Testis (tissue), 3 donors: Measurements from ENCODE around the gene TCF7L2. TPM values are rescaled to one million over a fixed set of nuclear protein-coding genes. Genes with fewer than 3 reads are reported as not detected.

Experiments used
- DNase-seq: peaks from one replicate; pipeline ENCODE4 v3.0.0-alpha.2; 2019
- H3K27ac ChIP-seq, 2 donors: fragments of 200-600 bp; sonication (generic); one replicate each; pipeline ENCODE4 v1.5.1; 2019
- H3K27me3 ChIP-seq: fragments of 200-600 bp; sonication (generic); one replicate; pipeline ENCODE4 v1.5.1; 2019
- H3K36me3 ChIP-seq: fragments of 200-600 bp; sonication (generic); one replicate; pipeline ENCODE4 v1.5.1; 2017; ENCODE audit warnings: low read depth; ENCODE audit errors: missing control alignments
- H3K4me1 ChIP-seq: fragments of 200-600 bp; sonication (generic); one replicate; pipeline ENCODE4 v1.5.1; 2019
- H3K4me3 ChIP-seq, 2 donors: fragments of 200-600 bp; sonication (generic); one replicate each; pipeline ENCODE4 v1.5.1; 2017 to 2019
- H3K9me3 ChIP-seq: fragments of 200-600 bp; sonication (generic); one replicate; pipeline ENCODE4 v1.5.1; 2017
- CTCF ChIP-seq, 3 experiments: fragments of 450-650 bp in 2 of 3; fragments of 200-600 bp in 1 of 3; sonication (generic) in 1 of 3; IDR thresholded peaks; one replicate each; pipeline ENCODE4 v1.5.1; 2016 to 2019; ENCODE audit warnings: antibody characterized with exemption in 3 of 3, mild to moderate bottlenecking in 2 of 3, moderate library complexity in 1 of 3
- POLR2A ChIP-seq: fragments of 450-650 bp; IDR thresholded peaks from one replicate; pipeline ENCODE4 v1.6.1; 2017; ENCODE audit warnings: antibody characterized with exemption, mild to moderate bottlenecking, moderate library complexity
- WGBS, 2 donors: methylation state at CpG; one replicate each; pipeline ENCODE4 v1.1.5; 2018; 5-methylcytosine and 5-hydroxymethylcytosine counted together
- intact Hi-C: fragments of 100-400 bp; cut with DNase I; formaldehyde crosslinking; loops from one replicate; pipeline ENCODE4 v1.15.1; 2023; ENCODE audit warnings: low total_unique reads
- polyA plus RNA-seq: library from polyadenylated mRNA; stranded (reverse); fragments of 350-450 nt; fragmentation: Illumina TruSeq; extraction: RNeasy Lipid Tissue Mini Kit (QIAGEN cat#74804); gene quantifications from one replicate; pipeline ENCODE4 v1.2.3, GENCODE V29; 2014; ENCODE audit warnings: low read depth, low replicate concordance; ENCODE audit not compliant: insufficient read depth
- total RNA-seq, 2 donors: library from RNA; depleted of rRNA; stranded (reverse); fragments of >200 nt; gene quantifications; one replicate each; pipeline ENCODE4 v1.2.3, GENCODE V29; 2016

Gene TCF7L2
- total and polyA plus RNA-seq, 3 donors from 2014 or later, result 18.5 to 25.4 (median 23.3) TPM

GRCh38 chr10:113137941-113138685 lies 188.1 kb downstream of the TCF7L2 start:
- 95 to 98% methylated on average over 3 of the region's 3 CpGs for WGBS, 2 donors

GRCh38 chr10:113138937-113139585 lies 189.0 kb downstream of the TCF7L2 start:
- 90 to 95% methylated on average over 4 of the region's 4 CpGs for WGBS, 2 donors
- H3K4me1 ChIP-seq, result no peaks in the 10 kb centered on the region

More at GRCh38 chr10:113137941-113138685, 188.1 kb downstream of the TCF7L2 start:
- Histone ChIP-seq H3K27me3 (no peaks in the 10 kb centered on the region), H3K9me3 (no peaks in the 10 kb centered on the region), H3K4me1 (no peaks in the 10 kb centered on the region), H3K27ac (no peak overlapping the region), H3K36me3 (no peaks in the 10 kb centered on the region), H3K4me3 (no peak overlapping the region)
- no peak for DNase-seq
- intact Hi-C loops, result no loop called here
- TF ChIP-seq CTCF (IDR thresholded peaks at IDR 0.05) (no peak), POLR2A (no peak)

GRCh38 chr10:113139699-113140098 lies 189.7 kb downstream of the TCF7L2 start:
- no peaks in the 10 kb centered on the region for H3K4me1 ChIP-seq
- intact Hi-C loops, result no loop called here
- H3K27ac ChIP-seq, result no peak overlapping the region
- H3K36me3 ChIP-seq, result no peaks in the 10 kb centered on the region
- no peaks in the 10 kb centered on the region for H3K9me3 ChIP-seq
- H3K4me3 ChIP-seq, result no peak overlapping the region
- TF ChIP-seq POLR2A (no peak), CTCF (IDR thresholded peaks at IDR 0.05) (no peak)
- DNase-seq, result no peak
- no peaks in the 10 kb centered on the region for H3K27me3 ChIP-seq
- 65 to 66% methylated on average over 2 of the region's 2 CpGs for WGBS, 2 donors

More at GRCh38 chr10:113138937-113139585, 189.0 kb downstream of the TCF7L2 start:
- Histone ChIP-seq H3K36me3 (no peaks in the 10 kb centered on the region), H3K4me3 (no peak overlapping the region), H3K27ac (no peak overlapping the region), H3K9me3 (no peaks in the 10 kb centered on the region), H3K27me3 (no peaks in the 10 kb centered on the region)
- TF ChIP-seq CTCF (IDR thresholded peaks at IDR 0.05), result no peak
- no peak for TF ChIP-seq POLR2A
- intact Hi-C loops, result no loop called here
- DNase-seq, result no peak

- Histone ChIP-seq H3K27me3 (no peaks in the 10 kb centered on the region), H3K9me3 (no peaks in the 10 kb centered on the region), H3K27ac (no peak overlapping the region), H3K4me1 (no peaks in the 10 kb centered on the region), H3K36me3 (no peaks in the 10 kb centered on the region), H3K4me3 (no peak overlapping the region)
- intact Hi-C loops, result no loop called here
- TF ChIP-seq POLR2A (no peak), CTCF (IDR thresholded peaks at IDR 0.05) (no peak)
- WGBS, 2 donors, result 91 to 94% methylated on average over 10 of the region's 10 CpGs
- DNase-seq, result no peak
Measured at GRCh38 chr10:113140143-113141011, 190.3 kb downstream of the TCF7L2 start.
